Hippocampal formation (tissue), 2 donors: ENCODE results near the gene OCIAD2.
"Not testable (repeated sequence)": the region's sequence is repeated elsewhere in the genome, so short reads cannot be mapped to it uniquely, and the experiment has no call there.

ENCODE experiments used
- DNase-seq, 2 donors: peaks; one replicate each; lab custom pipeline; 2025; lab: John Stamatoyannopoulos, UW

The OCIAD2 gene

GRCh38 chr4:48854395-48854683 is 52.2 kb downstream of the OCIAD2 start:
- no peak for DNase-seq

GRCh38 chr4:48853604-48854394 is 52.8 kb downstream of the OCIAD2 start:
- no peak for DNase-seq

- DNase-seq: no peak
Measured at GRCh38 chr4:48851651-48852050, 54.9 kb downstream of the OCIAD2 start.

- not testable (repeated sequence) for DNase-seq
Measured at GRCh38 chr4:48848799-48849198, 57.8 kb downstream of the OCIAD2 start.

- DNase-seq: no peak
Measured at GRCh38 chr4:48844843-48845242, 61.7 kb downstream of the OCIAD2 start.

GRCh38 chr4:48841045-48841827 is 65.3 kb downstream of the OCIAD2 start:
- no peak for DNase-seq

- no peak for DNase-seq
Measured at GRCh38 chr4:48836658-48837057, 69.9 kb downstream of the OCIAD2 start.
